Transverse colon (tissue), 3 donors: Measurements from ENCODE around the gene NTRK2.

ENCODE experiments used
- CTCF ChIP-seq, 5 experiments: fragments of 200-600 bp in 3 of 5; fragments of 450-650 bp in 2 of 5; sonication (generic) in 3 of 5; IDR thresholded peaks; 1 replicate in 2 of 5; 2 replicates in 3 of 5; pipeline ENCODE4 v1.5.1; 2016 to 2017; ENCODE audit warnings: antibody characterized with exemption in 5 of 5, inconsistent platforms in 3 of 5, mild to moderate bottlenecking in 2 of 5, moderate library complexity in 1 of 5
- EP300 ChIP-seq: sonication (generic); formaldehyde crosslinking; IDR thresholded peaks from one replicate; pipeline ENCODE4 v1.6.1; 2017; ENCODE audit warnings: antibody characterized with exemption, low read depth

GRCh38 chr9:84921175-84921574 is 251.6 kb downstream of the NTRK2 start:
- TF ChIP-seq CTCF (IDR thresholded peaks at IDR 0.05) (no peak), EP300 (no peak)
